Hematopoietic multipotent progenitor cell (in vitro differentiated cells): ENCODE results near the gene ARPIN. TPM values are rescaled to one million over a fixed set of nuclear protein-coding genes. Genes with fewer than 3 reads are reported as not detected.
"Not testable (repeated sequence)": the region's sequence is repeated elsewhere in the genome, so short reads cannot be mapped to it uniquely, and the experiment has no call there.

Experiments
- DNase-seq, 3 donors: peaks; one replicate each; pipeline ENCODE4 v3.0.0-alpha.2; 2011 to 2015; ENCODE audit warnings: low read depth in 2 of 3, low spot score in 2 of 3
- total RNA-seq: library from RNA; depleted of rRNA; stranded (reverse); fragments of >200 nt; gene quantifications from one replicate; pipeline ENCODE4 v1.2.3, GENCODE V29; 2012

The ARPIN gene
- total RNA-seq, 1 donor, result 2.2 TPM

GRCh38 chr15:89880727-89881126 is 32.0 kb downstream of the ARPIN start:
- DNase-seq, result no peak

- no peak for DNase-seq
Observed at GRCh38 chr15:89878323-89878722, 34.4 kb downstream of the ARPIN start.

DNA sequence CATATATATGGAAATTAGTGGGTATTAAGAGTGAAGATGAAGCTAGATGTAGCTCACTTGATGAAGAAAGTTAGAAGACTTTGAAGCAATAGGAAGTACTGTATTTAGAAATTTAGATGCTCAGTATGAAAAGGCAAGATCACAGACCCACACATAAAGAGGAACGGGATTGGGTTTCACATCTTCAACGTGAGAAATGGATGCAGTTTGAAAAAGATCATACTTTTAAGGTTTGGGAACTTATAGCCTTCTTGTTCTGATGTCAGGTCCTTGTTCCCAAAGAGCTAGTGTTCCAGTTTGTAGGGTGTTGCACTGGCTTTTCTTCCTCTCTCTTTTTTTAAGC is 35.7 kb downstream of the ARPIN start:
- no peak for DNase-seq

GRCh38 chr15:89876396-89877082 is 36.2 kb downstream of the ARPIN start:
- DNase-seq, result no peak

DNA sequence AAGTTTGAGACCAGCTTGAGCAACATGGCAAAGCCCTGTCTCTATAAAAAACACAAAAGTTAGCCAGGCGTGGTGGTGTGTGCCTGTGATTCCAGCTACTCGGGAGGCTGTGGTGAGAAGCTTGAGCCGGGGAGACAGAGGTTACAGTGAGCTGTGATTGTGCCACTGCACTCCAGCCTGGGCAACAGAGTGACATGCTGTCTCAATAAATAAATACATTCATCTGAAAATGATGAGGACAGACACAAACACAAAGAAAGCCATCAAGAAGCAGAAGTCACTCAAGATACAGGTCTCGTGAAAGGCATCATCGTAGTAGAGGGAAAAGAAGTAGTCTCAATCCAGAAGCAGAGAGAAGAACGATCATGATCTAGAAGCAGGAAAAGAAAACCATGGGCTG is 37.0 kb downstream of the ARPIN start:
- no peak for DNase-seq

GRCh38 chr15:89874926-89875564 is 37.7 kb downstream of the ARPIN start:
- DNase-seq, result peak; percentile 41 to 79 (median 73)

DNA sequence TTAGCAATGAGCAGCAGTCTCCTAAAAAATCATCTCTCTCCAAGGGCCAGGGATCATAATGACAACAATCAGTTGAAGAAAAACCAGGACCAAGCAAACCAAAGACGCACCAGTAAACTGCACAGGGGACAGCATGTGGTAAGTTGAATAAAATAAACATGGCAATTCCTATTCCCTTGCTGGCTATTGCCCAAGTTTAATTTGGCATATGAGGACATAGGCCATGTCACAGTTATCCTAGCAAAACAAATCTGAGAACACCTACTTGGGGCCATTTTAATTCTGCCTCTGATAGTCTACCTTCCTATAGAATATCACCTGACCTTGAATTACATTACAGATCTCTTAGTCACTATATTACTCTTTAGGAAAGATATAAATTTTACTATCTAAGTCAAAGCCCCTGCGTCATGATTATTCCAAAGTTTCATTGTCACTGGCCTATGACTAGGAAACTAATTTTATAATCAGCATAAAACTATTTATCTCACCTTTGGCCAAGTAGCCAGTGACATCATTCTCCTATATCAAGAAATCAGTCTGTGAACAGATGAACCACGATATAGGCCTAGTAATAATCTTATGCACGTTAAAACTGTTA is 42.0 kb downstream of the ARPIN start:
- no peak for DNase-seq

DNA sequence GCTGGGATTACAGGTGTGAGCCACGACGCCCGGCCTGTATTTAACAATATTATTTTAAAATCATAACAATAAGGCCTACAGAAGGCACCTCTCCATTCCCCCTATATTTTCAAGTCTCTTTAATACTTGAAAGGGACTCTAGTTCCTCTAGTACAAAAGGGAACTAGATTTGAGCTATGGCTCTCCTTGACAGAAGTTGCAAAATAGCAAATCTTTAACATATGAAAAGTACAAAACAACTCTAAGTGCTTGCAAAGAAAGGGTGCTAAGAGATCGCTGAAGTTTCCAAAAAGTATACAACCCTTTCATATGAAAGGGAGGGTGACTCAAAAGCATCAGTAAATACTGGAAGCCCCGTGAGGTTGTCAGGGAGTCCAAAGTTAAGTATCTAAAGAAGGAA is 42.7 kb downstream of the ARPIN start:
- DNase-seq, result no peak

GRCh38 chr15:89869490-89869889 is 43.3 kb downstream of the ARPIN start:
- not testable (repeated sequence) for DNase-seq

- DNase-seq, result no peak
Observed at GRCh38 chr15:89864958-89865739, 47.6 kb downstream of the ARPIN start.

DNA sequence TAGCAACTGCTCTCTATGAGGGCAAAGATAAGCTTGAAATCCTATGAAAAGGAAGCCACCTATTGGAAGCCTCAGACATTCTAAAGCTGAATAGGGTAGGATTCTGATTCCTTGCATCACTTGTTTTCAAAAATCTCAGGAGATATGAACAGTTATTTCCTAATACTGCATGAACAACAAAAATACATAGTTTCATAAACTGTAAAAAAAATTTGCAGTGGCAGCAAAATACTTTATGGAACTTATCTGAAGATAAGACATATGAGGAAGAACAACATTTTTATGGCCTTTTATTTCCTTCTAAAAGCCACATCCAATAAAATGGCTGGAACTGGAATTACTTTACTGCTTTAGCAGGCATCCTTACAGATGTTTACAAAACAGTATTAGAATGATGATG is 48.8 kb downstream of the ARPIN start:
- DNase-seq, result no peak

- DNase-seq, result no peak
Observed at GRCh38 chr15:89860891-89861290, 51.9 kb downstream of the ARPIN start.

GRCh38 chr15:89860431-89860830 is 52.3 kb downstream of the ARPIN start:
- DNase-seq, result no peak

DNA sequence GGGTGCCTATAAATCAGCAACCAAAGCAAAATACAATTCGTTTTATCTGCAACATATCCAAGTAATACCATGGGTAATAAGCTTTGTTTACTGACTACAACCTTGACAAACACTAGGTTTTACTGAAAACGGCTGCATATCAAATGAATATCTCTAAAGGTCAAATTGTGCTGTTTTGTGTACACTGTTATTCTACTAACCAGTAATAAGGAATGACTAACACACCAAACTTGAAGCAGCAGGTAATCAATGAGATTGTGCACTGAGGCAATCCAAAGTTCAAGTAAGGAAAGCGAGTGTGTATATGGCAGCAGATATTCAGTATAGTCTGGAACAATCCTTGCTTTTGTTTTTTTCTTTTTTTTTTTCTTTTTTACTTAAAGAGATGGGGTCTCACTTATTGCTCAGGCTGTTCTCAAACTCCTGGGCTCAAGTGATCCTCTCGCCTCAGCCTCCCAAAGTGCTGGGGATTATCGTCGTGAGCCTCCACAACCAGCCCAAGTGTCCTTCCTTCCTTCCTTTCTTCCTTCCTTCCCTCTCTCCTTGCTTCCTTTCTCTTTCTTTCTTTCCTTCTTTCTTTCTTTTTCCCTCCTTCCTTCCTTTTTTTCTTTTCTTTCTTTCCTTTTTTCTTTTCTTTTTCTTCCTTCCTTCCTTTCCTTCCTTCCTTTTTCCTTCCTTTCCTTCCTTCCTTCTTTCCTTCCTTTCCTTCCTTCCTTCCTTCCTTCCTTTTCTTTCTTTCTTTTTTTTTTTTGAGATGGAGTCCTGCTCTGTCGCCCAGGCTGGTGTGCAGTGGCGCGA is 53.9 kb downstream of the ARPIN start:
- DNase-seq, result no peak

DNA sequence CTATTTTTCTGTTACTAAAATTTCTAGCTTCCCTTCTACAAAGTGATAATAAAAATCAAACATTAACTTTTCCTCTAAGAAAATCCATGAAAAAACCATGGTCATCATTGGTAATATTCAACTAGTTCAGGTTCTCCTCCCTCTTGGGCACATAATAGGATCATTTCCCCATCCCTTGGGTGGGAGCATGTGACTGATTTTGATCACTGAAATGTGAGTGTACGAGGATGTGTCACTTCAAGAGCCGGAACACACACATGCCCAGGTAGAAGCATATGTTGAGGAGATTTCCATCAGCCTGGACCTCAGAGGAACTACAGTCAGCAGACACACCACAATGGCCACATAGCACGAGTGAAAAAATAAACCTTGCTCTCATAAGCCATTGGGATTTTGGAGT is 55.1 kb downstream of the ARPIN start:
- DNase-seq, result no peak

- no peak for DNase-seq
Observed at GRCh38 chr15:89855948-89856347, 56.8 kb downstream of the ARPIN start.

GRCh38 chr15:89854863-89855262 is 57.9 kb downstream of the ARPIN start:
- not testable (repeated sequence) for DNase-seq

DNA sequence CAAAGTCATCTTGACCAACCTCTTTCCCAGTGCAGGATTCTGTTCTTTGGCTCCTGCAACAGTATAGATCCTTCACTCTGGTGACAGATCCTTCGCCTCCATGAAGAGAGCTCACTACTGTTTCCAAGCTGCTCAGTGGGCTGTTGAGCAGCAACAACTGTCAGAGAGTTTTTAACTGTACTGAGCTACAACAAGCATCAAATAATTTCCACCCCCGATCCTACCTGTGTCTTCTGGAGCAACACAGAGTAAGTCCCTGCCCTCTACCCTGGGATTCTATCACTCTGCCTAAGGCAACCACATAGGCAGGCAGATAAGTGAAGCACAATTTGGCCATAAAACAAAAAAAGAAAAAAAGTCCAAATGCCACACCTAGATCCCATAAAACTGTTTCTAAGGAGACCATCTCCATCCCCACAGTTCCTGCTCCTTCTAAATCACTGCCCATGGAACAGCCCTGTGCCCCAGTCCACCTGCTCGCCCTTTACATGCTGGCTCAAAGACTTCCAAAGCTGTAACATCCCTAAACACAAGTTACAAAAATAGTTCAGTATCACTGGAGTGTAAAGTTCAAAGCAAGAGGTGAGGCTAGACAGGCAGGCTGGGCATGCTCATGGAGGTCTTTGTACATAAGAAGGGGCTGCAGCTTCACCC is 60.3 kb downstream of the ARPIN start:
- no peak for DNase-seq

- peak in 1 of 3 donors; percentile 48 for DNase-seq
Observed at GRCh38 chr15:89851673-89852341, 60.9 kb downstream of the ARPIN start.

DNA sequence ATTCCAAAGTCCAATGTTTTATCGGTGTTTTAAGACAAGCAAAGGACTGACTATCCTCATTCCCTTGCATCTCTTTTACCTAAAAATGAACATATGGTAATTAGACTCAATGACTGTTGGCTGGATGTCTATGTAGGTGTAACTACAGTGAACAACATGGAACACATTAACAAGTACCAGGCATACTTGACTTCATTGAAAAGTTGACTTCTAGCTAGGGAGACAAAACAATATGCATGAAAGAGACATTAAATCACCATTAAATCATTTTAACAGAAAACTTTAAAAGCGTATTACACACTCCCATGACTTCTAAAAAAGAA is 63.8 kb downstream of the ARPIN start:
- no peak for DNase-seq
